Peyer's patch (tissue), 4 donors: ENCODE data around the gene RHBDL3. TPM values are rescaled to one million over a fixed set of nuclear protein-coding genes. Genes with fewer than 3 reads are reported as not detected.

Experiments used
- DNase-seq, 3 donors: peaks; one replicate each; pipeline ENCODE4 v3.0.0-alpha.2; 2017 to 2019
- H3K27ac ChIP-seq, 4 donors: fragments of 200-600 bp; sonication (generic); one replicate each; pipeline ENCODE4 v1.5.1; 2016 to 2019
- H3K27me3 ChIP-seq, 2 donors: fragments of 200-600 bp; sonication (generic); one replicate each; pipeline ENCODE4 v1.5.1; 2019
- H3K36me3 ChIP-seq, 3 donors: fragments of 200-600 bp; sonication (generic); one replicate each; pipeline ENCODE4 v1.5.1; 2016 to 2019
- H3K4me1 ChIP-seq, 4 donors: fragments of 200-600 bp; sonication (generic); one replicate each; pipeline ENCODE4 v1.5.1; 2016 to 2019
- H3K4me3 ChIP-seq, 4 donors: fragments of 200-600 bp; sonication (generic); 1 replicate in 3 of 4; 2 replicates in 1 of 4; pipeline ENCODE4 v1.5.1; 2016 to 2019; ENCODE audit warnings: mild to moderate bottlenecking in 1 of 4
- H3K9me3 ChIP-seq, 4 donors: fragments of 200-600 bp; sonication (generic); one replicate each; pipeline ENCODE4 v1.5.1; 2016 to 2019; ENCODE audit warnings: mild to moderate bottlenecking in 1 of 4
- POLR2A ChIP-seq, 2 donors: fragments of 450-650 bp; IDR thresholded peaks; one replicate each; pipeline ENCODE4 v1.5.1; 2017; ENCODE audit warnings: antibody characterized with exemption in 2 of 2, mild to moderate bottlenecking in 2 of 2, moderate library complexity in 2 of 2
- total RNA-seq, 4 donors: library from RNA; depleted of rRNA; stranded (reverse); fragments of >200 nt; gene quantifications; one replicate each; pipeline ENCODE4 v1.1.0, GENCODE V29; 2016
- TF ChIP-seq, protein P1 (sequence below), 6 experiments: fragments of 450-650 bp in 4 of 6; fragments of 200-600 bp in 2 of 6; sonication (generic) in 1 of 6; IDR thresholded peaks; one replicate each; pipeline ENCODE4 v1.5.1; 2017 to 2019; ENCODE audit warnings: antibody characterized with exemption in 6 of 6, mild to moderate bottlenecking in 3 of 6, moderate library complexity in 1 of 6

RHBDL3 gene
- total RNA-seq, 4 donors from 2014 or later, result 0.28 to 0.40 TPM; not detected in 2

DNA sequence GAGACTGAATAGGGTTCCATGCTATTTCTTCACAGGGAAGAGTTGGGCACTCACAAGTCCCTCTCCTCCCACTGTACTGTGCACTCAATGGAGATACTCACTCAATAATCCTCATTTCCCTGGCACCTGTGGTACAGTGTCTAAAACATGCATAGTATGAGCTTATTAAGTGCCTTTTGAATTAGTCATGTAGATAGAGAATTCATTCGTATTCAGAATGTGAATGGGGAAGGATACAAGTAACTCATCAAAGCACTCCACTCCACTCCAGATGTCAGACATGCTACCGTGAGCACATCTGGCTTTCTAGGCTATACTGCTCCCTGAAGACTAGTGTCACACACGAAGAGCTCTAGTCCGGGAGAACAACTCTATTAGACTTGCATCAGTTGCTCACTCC is 70.1 kb downstream of the RHBDL3 start:
- peaks cover 0 to 47% (median 0%) of the 10 kb centered on the region in 3 donors for H3K36me3 ChIP-seq
- H3K27ac ChIP-seq, result no peak overlapping the region
- TF ChIP-seq POLR2A (IDR thresholded peaks at IDR 0.05), result no peak
- TF ChIP-seq, protein P1, sequence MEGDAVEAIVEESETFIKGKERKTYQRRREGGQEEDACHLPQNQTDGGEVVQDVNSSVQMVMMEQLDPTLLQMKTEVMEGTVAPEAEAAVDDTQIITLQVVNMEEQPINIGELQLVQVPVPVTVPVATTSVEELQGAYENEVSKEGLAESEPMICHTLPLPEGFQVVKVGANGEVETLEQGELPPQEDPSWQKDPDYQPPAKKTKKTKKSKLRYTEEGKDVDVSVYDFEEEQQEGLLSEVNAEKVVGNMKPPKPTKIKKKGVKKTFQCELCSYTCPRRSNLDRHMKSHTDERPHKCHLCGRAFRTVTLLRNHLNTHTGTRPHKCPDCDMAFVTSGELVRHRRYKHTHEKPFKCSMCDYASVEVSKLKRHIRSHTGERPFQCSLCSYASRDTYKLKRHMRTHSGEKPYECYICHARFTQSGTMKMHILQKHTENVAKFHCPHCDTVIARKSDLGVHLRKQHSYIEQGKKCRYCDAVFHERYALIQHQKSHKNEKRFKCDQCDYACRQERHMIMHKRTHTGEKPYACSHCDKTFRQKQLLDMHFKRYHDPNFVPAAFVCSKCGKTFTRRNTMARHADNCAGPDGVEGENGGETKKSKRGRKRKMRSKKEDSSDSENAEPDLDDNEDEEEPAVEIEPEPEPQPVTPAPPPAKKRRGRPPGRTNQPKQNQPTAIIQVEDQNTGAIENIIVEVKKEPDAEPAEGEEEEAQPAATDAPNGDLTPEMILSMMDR (IDR thresholded peaks at IDR 0.05), result no peak
- DNase-seq, result no peak
- no peaks in the 10 kb centered on the region for H3K4me1 ChIP-seq
- H3K27me3 ChIP-seq, result no peaks in the 10 kb centered on the region
- H3K4me3 ChIP-seq, result no peak overlapping the region
- H3K9me3 ChIP-seq, result no peaks in the 10 kb centered on the region

DNA sequence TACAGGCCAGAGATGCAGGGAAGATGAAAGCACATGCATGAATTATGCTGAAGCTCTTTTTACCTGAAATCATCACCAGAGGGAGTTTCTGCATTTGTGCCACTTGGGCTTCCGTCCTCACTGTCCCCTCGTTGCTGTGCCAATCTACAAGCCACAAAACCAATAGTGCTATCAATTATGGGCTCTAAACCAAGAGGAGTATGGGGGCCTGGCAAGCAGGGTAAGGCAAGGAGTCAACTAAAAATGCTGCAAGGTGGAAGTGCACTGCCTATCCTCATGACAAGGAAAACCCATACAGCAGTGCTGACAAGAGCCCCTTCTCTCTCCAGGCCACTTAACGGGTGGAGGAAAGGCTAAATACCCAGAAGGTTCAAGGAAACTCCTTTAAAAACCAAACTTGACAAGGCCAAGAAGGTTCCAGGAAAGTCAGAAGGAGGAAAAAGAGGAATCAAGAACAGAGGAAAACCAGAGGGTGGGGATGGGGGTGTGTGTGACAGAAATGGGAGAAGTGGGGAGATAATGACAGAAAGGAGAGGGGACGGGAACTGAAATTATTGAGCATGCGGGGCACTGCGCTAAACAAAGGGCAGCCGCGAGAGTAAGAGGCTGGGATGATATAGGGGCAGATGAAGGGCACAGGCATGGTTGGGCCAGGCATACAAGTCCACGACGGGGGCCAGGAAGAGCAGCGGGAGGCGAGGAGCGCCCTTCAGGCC is 75.7 kb downstream of the RHBDL3 start:
- DNase-seq, result peak in 2 of 3 donors; percentile 31 to 54
- peaks cover 0 to 14% (median 0%) of the 10 kb centered on the region in 4 donors for H3K4me1 ChIP-seq
- peaks cover 0 to 29% (median 0%) of the 10 kb centered on the region in 3 donors for H3K36me3 ChIP-seq
- H3K4me3 ChIP-seq, result peak overlapping the region; percentile 56 to 84 (median 68)
- H3K27me3 ChIP-seq, result no peaks in the 10 kb centered on the region
- peak overlapping the region; percentile 60 to 85 (median 74) for H3K27ac ChIP-seq
- H3K9me3 ChIP-seq, result no peaks in the 10 kb centered on the region
- TF ChIP-seq POLR2A (IDR thresholded peaks at IDR 0.05), result no peak
- TF ChIP-seq, protein P1 (IDR thresholded peaks at IDR 0.05), result peak in 4 of 6 experiments; percentile 11 to 36 (median 33)

DNA sequence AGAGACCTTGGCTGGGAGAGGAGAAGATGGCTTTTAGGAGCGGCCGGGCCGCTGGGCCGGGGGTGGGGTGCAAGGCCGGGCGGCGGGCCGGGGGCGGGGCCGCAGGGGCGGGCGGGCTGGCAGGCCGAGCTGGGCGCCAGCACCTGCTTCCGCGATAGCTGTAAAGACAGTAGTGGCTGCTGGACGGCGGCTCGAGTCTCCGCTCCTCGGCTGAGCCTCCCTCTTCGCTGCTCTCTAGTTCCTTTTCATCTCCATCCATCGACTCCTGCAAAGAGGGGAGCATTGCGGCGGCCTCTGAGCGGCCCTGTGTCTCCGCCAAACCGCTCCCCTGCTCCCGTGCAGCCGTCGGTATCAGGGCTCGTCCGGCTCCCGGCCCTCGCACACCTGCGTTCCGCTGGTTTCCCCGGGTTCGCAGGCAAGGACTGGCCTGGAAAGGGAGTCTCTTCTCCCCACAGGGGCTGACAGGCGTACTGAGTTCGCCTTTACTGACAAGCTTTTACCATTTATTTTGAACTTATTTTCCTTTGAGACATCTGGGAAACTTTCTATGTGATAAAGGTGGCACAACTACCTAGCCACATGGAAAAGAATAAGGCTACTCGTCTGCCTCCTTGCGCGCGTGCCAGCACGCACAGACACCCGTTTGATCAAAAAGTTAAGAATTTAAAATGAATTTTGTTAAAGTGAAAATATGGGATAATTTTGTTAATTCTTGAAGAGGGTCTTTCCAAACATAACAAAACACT is 76.4 kb downstream of the RHBDL3 start, which contains the start of gene C17orf75:
Gene C17orf75, minus strand, starts transcription at position 317 of the 746 bp plus-strand sequence. Its CDS starts 34 bp downstream, at position 283.
- TF ChIP-seq, protein P1 (IDR thresholded peaks at IDR 0.05), result no peak
- peak in 1 of 2 donors; percentile 47 for TF ChIP-seq POLR2A (IDR thresholded peaks at IDR 0.05)
- Histone ChIP-seq H3K9me3 (no peaks in the 10 kb centered on the region), H3K36me3 (peaks cover 0 to 22% (median 0%) of the 10 kb centered on the region in 3 donors), H3K27ac (peak within 1 kb of the TSS; percentile 60 to 85 (median 74)), H3K27me3 (no peaks in the 10 kb centered on the region), H3K4me3 (peak within 1 kb of the TSS; percentile 56 to 84 (median 68)), H3K4me1 (peaks cover 0 to 14% (median 0%) of the 10 kb centered on the region in 4 donors)
- peak; percentile 71 to 85 (median 84) for DNase-seq

DNA sequence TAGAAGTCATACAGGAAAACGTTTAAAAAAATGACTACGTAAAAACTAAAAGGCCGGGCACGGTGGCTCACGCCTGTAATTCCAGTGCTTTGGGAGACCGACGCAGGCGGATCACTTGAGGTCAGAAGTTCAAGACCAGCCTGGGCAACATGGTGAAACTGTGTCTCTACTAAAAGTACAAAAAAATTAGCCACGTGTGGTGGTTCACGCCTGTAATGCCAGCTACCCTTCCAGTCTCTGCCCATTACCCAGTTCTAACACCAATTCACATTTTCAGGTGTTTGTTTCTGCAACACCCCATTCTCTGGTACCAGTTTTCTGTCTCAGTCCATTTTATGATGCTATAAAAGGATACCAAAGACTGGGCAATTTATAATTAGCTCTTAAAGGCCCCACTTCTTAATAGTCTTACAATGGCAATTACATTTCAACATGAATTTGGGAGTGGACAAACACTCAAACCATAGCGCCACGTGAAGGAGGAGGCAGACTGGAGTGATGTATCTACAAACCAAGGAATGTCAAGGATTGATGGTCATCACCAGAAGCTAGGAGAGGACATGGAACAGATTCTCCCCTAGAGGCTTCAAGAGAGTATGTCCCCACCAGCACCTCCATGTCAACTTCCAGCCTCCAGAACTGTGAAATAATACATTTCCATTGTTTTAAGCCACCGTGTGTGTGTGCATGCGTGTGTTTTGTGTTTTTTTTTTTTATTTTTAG is 77.1 kb downstream of the RHBDL3 start:
- H3K27me3 ChIP-seq, result no peaks in the 10 kb centered on the region
- peak overlapping the region; percentile 34 to 81 (median 64) for H3K27ac ChIP-seq
- H3K4me1 ChIP-seq, result peaks cover 0 to 15% (median 0%) of the 10 kb centered on the region in 4 donors
- H3K9me3 ChIP-seq, result no peaks in the 10 kb centered on the region
- peak overlapping the region; percentile 56 to 84 (median 68) for H3K4me3 ChIP-seq
- H3K36me3 ChIP-seq, result peaks cover 0 to 15% (median 0%) of the 10 kb centered on the region in 3 donors
- no peak for DNase-seq
- TF ChIP-seq, protein P1 (IDR thresholded peaks at IDR 0.05), result no peak
- TF ChIP-seq POLR2A (IDR thresholded peaks at IDR 0.05), result no peak

DNA sequence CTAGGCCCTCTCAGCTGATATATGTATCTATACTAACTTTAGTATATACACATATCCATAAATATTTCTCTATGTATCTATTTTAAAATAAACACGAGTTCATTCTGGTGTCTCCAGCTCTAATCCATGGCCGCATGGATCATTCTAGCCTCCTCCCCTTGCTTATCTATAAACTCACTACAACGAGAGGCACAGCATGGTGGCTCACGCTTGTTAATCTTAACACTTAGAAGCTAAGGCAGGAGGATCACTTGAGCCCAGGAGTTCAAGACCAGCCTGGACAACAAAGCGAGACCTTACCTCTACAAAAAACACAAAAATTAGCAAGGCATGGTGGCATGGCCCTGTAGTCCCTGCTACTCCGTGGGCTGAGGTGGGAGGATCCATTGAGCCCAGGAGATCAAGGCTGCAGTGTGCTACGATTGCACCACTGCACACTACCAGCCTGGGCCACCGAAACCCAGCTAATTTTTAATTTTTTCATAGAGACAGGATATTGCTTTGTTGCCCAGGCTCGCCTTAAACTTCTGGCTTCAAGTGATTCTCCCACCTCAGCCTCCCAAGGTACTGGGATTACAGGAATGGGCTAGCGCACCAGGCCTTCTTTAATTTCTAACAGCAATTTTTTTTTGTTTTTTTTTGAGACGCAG is 80.4 kb downstream of the RHBDL3 start:
- no peak overlapping the region for H3K27ac ChIP-seq
- no peaks in the 10 kb centered on the region for H3K9me3 ChIP-seq
- no peaks in the 10 kb centered on the region for H3K36me3 ChIP-seq
- DNase-seq, result no peak
- peaks cover 0 to 25% (median 6%) of the 10 kb centered on the region in 4 donors for H3K4me1 ChIP-seq
- no peak overlapping the region for H3K4me3 ChIP-seq
- H3K27me3 ChIP-seq, result no peaks in the 10 kb centered on the region
- TF ChIP-seq, protein P1 (IDR thresholded peaks at IDR 0.05), result no peak
- no peak for TF ChIP-seq POLR2A (IDR thresholded peaks at IDR 0.05)
